ENCODE data around the gene PDE10A.

DNA sequence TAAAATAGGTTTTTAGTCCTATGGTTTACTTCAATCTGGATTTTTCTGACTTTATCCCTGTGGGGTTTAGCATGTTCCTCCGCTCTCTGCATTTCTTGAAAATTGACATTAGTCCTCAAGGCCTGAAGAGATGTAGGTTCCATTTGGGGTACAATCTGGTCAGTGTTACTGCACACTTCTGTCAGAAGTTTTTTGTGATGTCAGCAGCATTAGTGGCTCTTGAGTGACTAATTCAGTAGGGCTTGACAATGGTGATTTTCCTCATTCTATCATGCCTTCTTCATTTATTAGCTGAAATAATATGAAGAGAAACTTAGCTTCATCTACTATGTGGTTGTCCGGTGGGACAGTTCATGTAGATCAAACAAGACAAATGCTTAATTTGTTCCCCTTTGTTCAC is 114.6 kb downstream of the PDE10A start:
- no peak for TF ChIP-seq DNMT1 (IDR thresholded peaks at IDR 0.05)
- no peak for TF ChIP-seq ZNF274 (IDR thresholded peaks at IDR 0.05; ENCODE audit: borderline replicate concordance, low read depth, low read length)
- TF ChIP-seq ZBTB8A (IDR thresholded peaks at IDR 0.05; ENCODE audit: partially characterized antibody), result no peak
- no peak for TF ChIP-seq ZFX (CRISPR knock-in tag; IDR thresholded peaks at IDR 0.05)
- TF ChIP-seq POLR2A (conservative IDR thresholded peaks at IDR 0.05), result no peak
- TF ChIP-seq, protein P1, sequence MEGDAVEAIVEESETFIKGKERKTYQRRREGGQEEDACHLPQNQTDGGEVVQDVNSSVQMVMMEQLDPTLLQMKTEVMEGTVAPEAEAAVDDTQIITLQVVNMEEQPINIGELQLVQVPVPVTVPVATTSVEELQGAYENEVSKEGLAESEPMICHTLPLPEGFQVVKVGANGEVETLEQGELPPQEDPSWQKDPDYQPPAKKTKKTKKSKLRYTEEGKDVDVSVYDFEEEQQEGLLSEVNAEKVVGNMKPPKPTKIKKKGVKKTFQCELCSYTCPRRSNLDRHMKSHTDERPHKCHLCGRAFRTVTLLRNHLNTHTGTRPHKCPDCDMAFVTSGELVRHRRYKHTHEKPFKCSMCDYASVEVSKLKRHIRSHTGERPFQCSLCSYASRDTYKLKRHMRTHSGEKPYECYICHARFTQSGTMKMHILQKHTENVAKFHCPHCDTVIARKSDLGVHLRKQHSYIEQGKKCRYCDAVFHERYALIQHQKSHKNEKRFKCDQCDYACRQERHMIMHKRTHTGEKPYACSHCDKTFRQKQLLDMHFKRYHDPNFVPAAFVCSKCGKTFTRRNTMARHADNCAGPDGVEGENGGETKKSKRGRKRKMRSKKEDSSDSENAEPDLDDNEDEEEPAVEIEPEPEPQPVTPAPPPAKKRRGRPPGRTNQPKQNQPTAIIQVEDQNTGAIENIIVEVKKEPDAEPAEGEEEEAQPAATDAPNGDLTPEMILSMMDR (IDR thresholded peaks at IDR 0.05 in 2 of 3, conservative IDR thresholded peaks at IDR 0.05 in 1 of 3; ENCODE audit: insufficient read depth in 2 of 3, low read depth in 1 of 3, low read length in 3 of 3), result no peak
